Stomach (tissue), 9 donors: ENCODE results near the gene NPNT. TPM values are rescaled to one million over a fixed set of nuclear protein-coding genes. Genes with fewer than 3 reads are reported as not detected.

ENCODE experiments used
- DNase-seq, 2 donors: peaks; one replicate each; pipeline versions ENCODE4 v3.0.0 to v3.0.0-alpha.2; 2013 to 2019
- H3K27ac ChIP-seq, 5 donors: fragments of 200-600 bp in 4 of 5; sonication (generic) in 4 of 5; one replicate each; pipeline ENCODE4 v1.5.1; 2013 to 2019; ENCODE audit warnings: mild to moderate bottlenecking in 1 of 5, moderate library complexity in 1 of 5
- H3K27me3 ChIP-seq, 3 donors: fragments of 200-600 bp; sonication (generic); one replicate each; pipeline ENCODE4 v1.5.1; 2017 to 2019; ENCODE audit warnings: mixed run types in 1 of 3
- H3K36me3 ChIP-seq, 4 donors: fragments of 200-600 bp; sonication (generic); 1 replicate in 3 of 4; 2 replicates in 1 of 4; pipeline ENCODE4 v1.5.1; 2016 to 2019
- H3K4me1 ChIP-seq, 4 donors: fragments of 200-600 bp; sonication (generic); one replicate each; pipeline ENCODE4 v1.5.1; 2016 to 2019
- H3K4me3 ChIP-seq, 4 donors: fragments of 200-600 bp; sonication (generic) in 3 of 4; one replicate each; pipeline ENCODE4 v1.5.1; 2016 to 2019; ENCODE audit warnings: mild to moderate bottlenecking in 1 of 4
- H3K9me3 ChIP-seq, 4 donors: fragments of 200-600 bp; sonication (generic); one replicate each; pipeline ENCODE4 v1.5.1; 2016 to 2019
- EP300 ChIP-seq: sonication (generic); formaldehyde crosslinking; IDR thresholded peaks from one replicate; pipeline ENCODE4 v1.6.1; 2017; ENCODE audit warnings: antibody characterized with exemption
- POLR2A ChIP-seq, 4 donors: fragments of 450-650 bp; IDR thresholded peaks; one replicate each; pipeline ENCODE4 v1.6.1; 2016; ENCODE audit warnings: antibody characterized with exemption in 4 of 4, control low read depth in 2 of 4, mild to moderate bottlenecking in 1 of 4, moderate library complexity in 1 of 4
- POLR2AphosphoS5 ChIP-seq, 3 donors: sonication (generic); formaldehyde crosslinking; IDR thresholded peaks; one replicate each; pipeline ENCODE4 v1.6.1; 2016; ENCODE audit warnings: antibody characterized with exemption in 3 of 3
- WGBS, 5 donors: extraction: QIAGEN DNeasy Blood & Tissue Kit in 3 of 5; methylation state at CpG; one replicate each; pipeline versions ENCODE4 v1.1.5 to v1.1.7; 2013 to 2018; 5-methylcytosine and 5-hydroxymethylcytosine counted together
- intact Hi-C: fragments of 100-400 bp; cut with DNase I; formaldehyde crosslinking; loops from one replicate; pipeline ENCODE4 v1.15.1; 2023; ENCODE audit warnings: low total_unique reads
- polyA plus RNA-seq, 3 donors: library from polyadenylated mRNA; stranded (reverse); fragments of 200-250 nt; gene quantifications; one replicate each; pipeline ENCODE4 v1.2.3, GENCODE V29; 2013
- total RNA-seq, 5 donors: library from RNA; depleted of rRNA; stranded (reverse); fragments of >200 nt; gene quantifications; one replicate each; pipeline versions ENCODE4 v1.1.0 to v1.2.3, GENCODE V29; 2014 to 2016
- TF ChIP-seq, protein P1 (sequence below), 7 experiments: fragments of 450-650 bp in 4 of 7; fragments of 200-600 bp in 3 of 7; sonication (generic) in 3 of 7; IDR thresholded peaks; one replicate each; pipeline ENCODE4 v1.5.1; 2016 to 2019; ENCODE audit warnings: antibody characterized with exemption in 7 of 7, control low read depth in 2 of 7, mild to moderate bottlenecking in 1 of 7
- donor health status: healthy with polysubstance abuse.
- donor health status: Bipolar disorder and iron deficiency.
- donor health status: healthy.

The NPNT gene
- total and polyA plus RNA-seq, 8 donors = 3.7 to 32.9 (median 12.1) TPM; not detected in 1

- TF ChIP-seq EP300 (no peak), POLR2A (IDR thresholded peaks at IDR 0.05) (no peak), POLR2AphosphoS5 (IDR thresholded peaks at IDR 0.05) (no peak)
- TF ChIP-seq, protein P1, sequence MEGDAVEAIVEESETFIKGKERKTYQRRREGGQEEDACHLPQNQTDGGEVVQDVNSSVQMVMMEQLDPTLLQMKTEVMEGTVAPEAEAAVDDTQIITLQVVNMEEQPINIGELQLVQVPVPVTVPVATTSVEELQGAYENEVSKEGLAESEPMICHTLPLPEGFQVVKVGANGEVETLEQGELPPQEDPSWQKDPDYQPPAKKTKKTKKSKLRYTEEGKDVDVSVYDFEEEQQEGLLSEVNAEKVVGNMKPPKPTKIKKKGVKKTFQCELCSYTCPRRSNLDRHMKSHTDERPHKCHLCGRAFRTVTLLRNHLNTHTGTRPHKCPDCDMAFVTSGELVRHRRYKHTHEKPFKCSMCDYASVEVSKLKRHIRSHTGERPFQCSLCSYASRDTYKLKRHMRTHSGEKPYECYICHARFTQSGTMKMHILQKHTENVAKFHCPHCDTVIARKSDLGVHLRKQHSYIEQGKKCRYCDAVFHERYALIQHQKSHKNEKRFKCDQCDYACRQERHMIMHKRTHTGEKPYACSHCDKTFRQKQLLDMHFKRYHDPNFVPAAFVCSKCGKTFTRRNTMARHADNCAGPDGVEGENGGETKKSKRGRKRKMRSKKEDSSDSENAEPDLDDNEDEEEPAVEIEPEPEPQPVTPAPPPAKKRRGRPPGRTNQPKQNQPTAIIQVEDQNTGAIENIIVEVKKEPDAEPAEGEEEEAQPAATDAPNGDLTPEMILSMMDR (IDR thresholded peaks at IDR 0.05) = no peak
- Histone ChIP-seq H3K4me3 (no peak overlapping the region), H3K4me1 (peaks cover 0 to 12% (median 0%) of the 10 kb centered on the region in 4 donors), H3K27ac (no peak overlapping the region), H3K9me3 (no peaks in the 10 kb centered on the region), H3K36me3 (no peaks in the 10 kb centered on the region), H3K27me3 (no peaks in the 10 kb centered on the region)
- 94 to 100% (median 97%) methylated on average over 2 of the region's 2 CpGs for WGBS, 5 donors
- intact Hi-C loops = no loop called here
- DNase-seq = no peak
These were observed 97.5 kb downstream of the NPNT start for GRCh38 chr4:105992641-105993305.

- WGBS, 5 donors = 47 to 77% (median 63%) methylated on average over 6 of the region's 6 CpGs
These were observed 98.8 kb downstream of the NPNT start for GRCh38 chr4:105994061-105994460.

GRCh38 chr4:105994841-105995501 lies 99.7 kb downstream of the NPNT start:
- intact Hi-C loops = no loop called here
- no peak for DNase-seq
- peaks cover 0 to 12% (median 0%) of the 10 kb centered on the region in 4 donors for H3K4me1 ChIP-seq
- H3K9me3 ChIP-seq = no peaks in the 10 kb centered on the region
- TF ChIP-seq, protein P1 (IDR thresholded peaks at IDR 0.05) = no peak
- TF ChIP-seq EP300 (no peak), POLR2A (IDR thresholded peaks at IDR 0.05) (no peak), POLR2AphosphoS5 (IDR thresholded peaks at IDR 0.05) (no peak)
- no peak overlapping the region for H3K27ac ChIP-seq
- H3K36me3 ChIP-seq = no peaks in the 10 kb centered on the region
- H3K4me3 ChIP-seq = no peak overlapping the region
- no peaks in the 10 kb centered on the region for H3K27me3 ChIP-seq
- 73 to 89% (median 83%) methylated on average over 5 of the region's 5 CpGs for WGBS, 5 donors

More at GRCh38 chr4:105994061-105994460, 98.8 kb downstream of the NPNT start:
- no peak for DNase-seq
- Histone ChIP-seq H3K9me3 (no peaks in the 10 kb centered on the region), H3K27ac (no peak overlapping the region), H3K4me1 (peaks cover 0 to 12% (median 0%) of the 10 kb centered on the region in 4 donors), H3K36me3 (no peaks in the 10 kb centered on the region), H3K4me3 (no peak overlapping the region), H3K27me3 (no peaks in the 10 kb centered on the region)
- intact Hi-C loops = no loop called here
- no peak for TF ChIP-seq POLR2A (IDR thresholded peaks at IDR 0.05)
- no peak for TF ChIP-seq POLR2AphosphoS5 (IDR thresholded peaks at IDR 0.05)
- TF ChIP-seq, protein P1 (IDR thresholded peaks at IDR 0.05) = no peak
- no peak for TF ChIP-seq EP300

DNA sequence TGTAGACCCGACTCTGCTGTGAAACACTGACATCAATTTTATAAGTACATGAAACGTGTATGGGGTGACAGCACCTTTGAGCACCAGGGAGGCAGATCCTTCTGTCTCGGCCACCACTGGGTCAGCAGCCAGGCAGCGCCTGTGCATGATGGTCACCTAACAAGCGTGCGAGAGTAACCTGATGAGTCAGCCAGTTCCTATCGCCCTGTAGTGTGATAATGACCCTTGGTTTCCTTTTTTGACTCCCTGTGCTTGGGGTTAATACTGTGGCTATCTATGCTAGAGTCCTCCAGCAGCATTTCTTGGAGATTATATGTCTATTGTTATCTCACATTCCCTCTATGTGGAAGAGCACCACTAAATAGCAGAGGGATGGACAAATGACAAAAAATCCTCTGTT lies 101.6 kb downstream of the NPNT start:
- no peak for DNase-seq
- H3K36me3 ChIP-seq = no peaks in the 10 kb centered on the region
- no peaks in the 10 kb centered on the region for H3K4me1 ChIP-seq
- H3K27ac ChIP-seq = no peak overlapping the region
- TF ChIP-seq EP300 = no peak
- no peak for TF ChIP-seq POLR2AphosphoS5 (IDR thresholded peaks at IDR 0.05)
- TF ChIP-seq, protein P1 (IDR thresholded peaks at IDR 0.05) = no peak
- TF ChIP-seq POLR2A (IDR thresholded peaks at IDR 0.05) = no peak
- 69 to 81% (median 76%) methylated on average over 7 of the region's 7 CpGs for WGBS, 5 donors
- H3K4me3 ChIP-seq = no peak overlapping the region
- H3K27me3 ChIP-seq = no peaks in the 10 kb centered on the region
- no peaks in the 10 kb centered on the region for H3K9me3 ChIP-seq
- intact Hi-C loops = no loop called here
